HG02973 (cell line): ENCODE measurements around the gene SP4.
"Not testable (repeated sequence)": the region's sequence is repeated elsewhere in the genome, so short reads cannot be mapped to it uniquely, and the experiment has no call there.

Experiments
- ATAC-seq: cut with Tn5 transposase; IDR thresholded peaks from one replicate; pipeline ENCODE4 v1.9.1; 2021; ENCODE audit warnings: moderate library complexity; ENCODE audit not compliant: unreplicated experiment

Gene SP4

GRCh38 chr7:21514062-21514461 is 86.2 kb downstream of the SP4 start:
- no peak for ATAC-seq

GRCh38 chr7:21524680-21525079 is 96.8 kb downstream of the SP4 start:
- ATAC-seq = no peak

GRCh38 chr7:21526007-21526406 is 98.1 kb downstream of the SP4 start:
- ATAC-seq = no peak

- ATAC-seq = no peak
Measured at GRCh38 chr7:21526448-21526847, 98.6 kb downstream of the SP4 start.

DNA sequence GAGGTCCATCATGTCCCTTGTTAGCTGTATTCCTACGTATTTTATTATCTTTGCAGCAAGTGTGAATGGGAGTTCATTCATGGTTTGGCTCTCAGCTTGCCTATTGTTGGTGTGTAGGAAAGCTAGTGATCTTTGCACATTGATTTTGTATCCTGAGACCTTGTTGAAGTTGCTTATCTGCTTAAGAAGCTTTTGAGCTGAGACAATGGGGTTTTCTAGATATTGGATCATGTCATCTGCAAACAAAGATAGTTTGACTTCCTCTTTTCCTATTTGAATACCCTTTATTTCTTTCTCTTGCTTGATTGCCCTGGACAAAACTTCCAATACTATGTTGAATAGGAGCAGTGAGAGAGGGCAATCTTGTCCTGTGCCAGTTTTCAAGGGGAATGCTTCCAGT is 104.6 kb downstream of the SP4 start:
- ATAC-seq = not testable (repeated sequence)

DNA sequence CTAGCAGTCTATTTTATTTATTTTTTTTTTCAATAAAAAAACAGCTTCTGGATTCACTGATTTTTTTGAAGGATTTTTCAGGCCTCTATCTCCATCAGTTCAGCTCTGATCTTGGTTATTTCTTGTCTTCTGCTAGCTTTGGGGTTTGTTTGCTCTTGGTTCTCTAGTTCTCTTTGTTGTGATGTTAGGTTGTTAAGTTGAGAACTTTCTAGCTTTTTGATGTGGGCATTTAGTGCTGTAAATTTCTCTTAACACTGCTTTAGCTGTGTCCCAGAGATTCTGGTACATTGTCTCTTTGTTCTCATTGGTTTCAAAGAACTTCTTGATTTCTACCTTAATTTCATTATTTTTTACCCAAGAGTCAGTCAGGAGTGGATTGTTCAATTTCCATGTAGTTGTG is 105.8 kb downstream of the SP4 start:
- not testable (repeated sequence) for ATAC-seq

DNA sequence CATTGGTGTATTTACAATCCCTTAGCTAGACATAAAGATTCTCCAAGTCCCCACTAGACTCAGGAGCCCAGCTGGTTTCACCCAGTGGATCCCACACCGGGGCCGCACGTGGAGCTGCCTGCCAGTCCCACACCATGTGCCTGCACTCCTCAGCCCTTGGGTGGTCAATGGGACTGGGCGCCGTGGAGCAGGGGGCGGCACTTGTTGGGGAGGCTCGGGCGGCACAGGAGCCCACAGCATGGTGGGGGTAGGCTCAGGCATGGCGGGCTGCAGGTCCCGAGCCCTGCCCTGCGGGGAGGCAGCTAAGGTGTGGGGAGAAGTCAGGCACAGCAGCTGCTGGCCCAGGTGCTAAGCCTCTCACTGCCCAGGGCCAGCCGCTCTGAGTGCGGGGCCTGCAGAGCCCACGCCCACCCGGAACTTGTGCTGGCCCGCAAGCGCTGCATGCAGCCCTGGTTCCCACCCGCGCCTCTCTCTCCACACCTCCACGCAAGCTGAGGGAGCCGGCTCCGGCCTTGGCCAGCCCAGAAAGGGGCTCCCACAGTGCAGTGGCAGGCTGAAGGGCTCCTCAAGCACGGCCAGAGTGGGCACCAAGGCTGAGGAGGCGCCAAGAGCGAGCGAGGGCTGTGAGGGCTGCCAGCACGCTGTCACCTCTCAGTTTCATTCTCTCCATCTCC is 108.7 kb downstream of the SP4 start:
- ATAC-seq = not testable (repeated sequence)

DNA sequence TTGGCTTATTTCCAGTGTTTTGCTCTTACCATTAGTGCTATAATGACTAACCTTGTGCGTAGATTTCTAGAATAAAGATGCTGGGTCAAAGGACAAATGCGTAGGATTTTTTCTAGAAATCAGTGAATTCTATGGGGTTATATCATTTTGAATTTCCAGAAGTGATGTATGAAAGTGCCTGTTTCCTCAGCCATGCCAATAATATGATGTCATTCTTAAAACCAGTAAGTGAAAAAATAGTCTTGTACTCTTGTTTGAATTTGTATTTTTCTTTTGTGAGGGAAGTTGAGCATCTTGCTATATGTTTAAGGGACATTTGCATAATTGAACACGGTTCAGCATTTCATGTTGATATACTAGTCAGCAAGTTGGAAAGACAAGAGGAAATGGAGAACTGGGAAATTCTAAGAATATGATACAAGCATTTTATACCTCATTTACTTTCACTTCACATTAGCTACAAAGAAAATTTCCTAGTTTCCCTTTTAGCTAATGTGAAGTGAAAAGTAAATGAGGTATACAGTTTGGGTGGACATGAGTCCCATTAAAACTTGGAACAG is 111.1 kb downstream of the SP4 start:
- ATAC-seq = no peak

DNA sequence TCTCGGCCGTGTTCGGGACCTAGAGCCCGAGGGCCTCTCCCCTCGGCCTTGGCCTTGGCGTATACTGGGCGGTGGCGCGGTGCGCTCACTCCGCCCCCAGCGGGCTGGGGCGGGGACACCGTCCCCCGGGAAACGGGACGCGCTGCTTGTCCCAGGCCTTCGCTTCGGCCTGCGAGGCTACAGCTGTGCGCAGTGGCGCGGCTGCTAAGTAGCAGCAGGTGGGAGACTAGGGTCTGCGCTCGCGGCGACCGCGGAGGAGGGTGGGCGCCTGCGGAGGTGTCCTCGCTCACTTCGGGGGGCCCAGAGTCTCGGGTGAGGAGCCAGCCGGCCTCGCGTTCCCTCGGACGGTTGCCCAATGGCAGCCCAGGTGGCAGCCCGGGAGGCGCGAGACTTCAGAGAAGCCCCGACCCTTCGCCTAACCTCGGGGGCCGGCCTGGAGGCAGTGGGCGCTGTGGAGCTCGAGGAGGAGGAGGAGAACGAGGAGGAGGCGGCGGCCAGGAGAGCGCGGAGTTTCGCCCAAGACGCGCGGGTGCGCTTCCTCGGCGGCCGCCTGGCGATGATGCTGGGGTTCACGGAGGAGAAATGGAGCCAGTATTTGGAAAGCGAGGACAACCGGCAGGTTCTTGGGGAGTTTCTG is 115.1 kb downstream of the SP4 start, which contains the start of gene DNAH11:
Gene DNAH11 (plus strand): TSS at position 149 of the 637 bp plus-strand sequence. CDS start 207 bp downstream, at position 356.
- ATAC-seq = no peak

GRCh38 chr7:21543528-21544302 is 115.8 kb downstream of the SP4 start:
- no peak for ATAC-seq

- no peak for ATAC-seq
Measured at GRCh38 chr7:21544303-21544656, 116.4 kb downstream of the SP4 start.

DNA sequence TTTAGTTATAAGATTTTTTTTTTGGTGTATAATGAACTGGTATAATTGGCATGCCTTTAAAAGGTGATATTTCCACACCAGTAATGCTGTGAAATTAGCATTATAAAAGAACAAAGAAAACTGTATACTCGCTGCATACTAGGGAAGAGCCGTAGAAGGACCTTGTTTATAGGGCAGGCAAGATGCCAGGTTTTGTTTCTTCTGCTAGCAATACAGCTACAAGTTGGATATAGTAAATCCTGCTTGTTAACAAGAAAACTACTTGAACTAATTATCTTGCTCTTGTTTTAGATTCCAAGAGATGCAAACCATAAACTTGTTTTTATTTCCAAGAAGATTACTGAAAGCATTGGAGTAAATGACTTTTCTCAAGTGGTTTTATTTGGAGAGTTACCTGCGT is 116.8 kb downstream of the SP4 start:
- ATAC-seq = no peak

DNA sequence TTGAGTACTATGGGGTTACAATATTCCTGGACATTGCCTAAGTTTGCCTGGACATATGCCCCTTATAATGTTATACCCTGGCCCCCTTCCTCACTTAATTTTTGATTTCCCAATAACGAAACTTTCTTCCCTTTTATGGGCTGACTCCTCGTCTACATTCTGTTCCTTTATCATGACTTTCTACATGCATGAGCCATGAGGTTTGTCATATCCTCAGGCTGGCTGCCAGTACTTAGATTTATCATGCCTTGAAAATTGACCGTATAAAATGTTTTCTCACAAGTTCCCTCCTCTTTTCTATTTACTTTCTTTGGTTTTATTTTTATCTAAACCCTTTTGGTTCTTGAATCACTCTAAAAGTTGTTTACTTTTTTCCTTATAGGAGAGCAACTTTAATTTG is 119.6 kb downstream of the SP4 start:
- no peak for ATAC-seq

- ATAC-seq = no peak
Measured at GRCh38 chr7:21548491-21548890, 120.6 kb downstream of the SP4 start.

- ATAC-seq = no peak
Measured at GRCh38 chr7:21550076-21550475, 122.2 kb downstream of the SP4 start.

DNA sequence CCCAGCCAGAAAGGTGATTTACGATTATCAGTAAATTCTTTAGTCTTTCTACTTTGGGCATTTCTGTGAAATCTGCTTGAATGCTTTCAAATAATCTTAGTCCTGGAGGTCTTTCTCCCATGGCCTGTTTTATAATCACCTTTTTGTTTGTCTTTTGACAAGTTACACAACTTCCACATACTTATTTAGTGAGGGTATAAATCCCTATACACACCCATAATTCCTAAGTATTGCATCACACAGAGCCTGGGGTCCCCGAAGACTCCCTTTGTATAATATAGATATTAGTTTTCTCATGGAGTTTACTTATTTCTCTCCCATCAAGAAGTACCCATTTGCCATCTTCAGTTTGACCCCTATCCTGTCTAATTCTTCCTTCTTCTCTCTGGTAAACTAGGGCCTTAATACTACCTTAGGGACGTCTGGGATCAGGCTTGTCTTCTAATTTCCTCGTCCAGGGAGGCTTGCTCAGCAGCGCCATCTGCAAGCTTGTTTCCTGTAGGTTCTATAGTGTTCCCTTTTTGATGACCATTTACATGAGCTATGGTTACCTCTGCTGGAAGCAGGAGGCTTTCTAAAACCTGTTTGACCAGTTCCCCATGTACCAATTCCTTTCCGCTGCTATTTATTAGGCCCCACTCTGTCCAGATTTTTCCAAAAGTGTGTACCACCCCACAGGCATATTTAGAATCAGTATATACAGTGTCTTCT is 123.1 kb downstream of the SP4 start:
- no peak for ATAC-seq

- ATAC-seq = no peak
Measured at GRCh38 chr7:21562385-21562784, 134.5 kb downstream of the SP4 start.
